Renal cortex interstitium (tissue), 11 donors: ENCODE measurements around the gene TMCO1. TPM values are rescaled to one million over a fixed set of nuclear protein-coding genes. Genes with fewer than 3 reads are reported as not detected.
"Not testable (repeated sequence)": the region's sequence is repeated elsewhere in the genome, so short reads cannot be mapped to it uniquely, and the experiment has no call there.

Experiments
- DNase-seq, 11 donors: peaks; one replicate each; pipeline ENCODE4 v3.0.0-alpha.2; 2013; ENCODE audit warnings: low read depth in 9 of 11, low spot score in 4 of 11; ENCODE audit errors: extremely low read depth in 1 of 11
- polyA plus RNA-seq, 3 donors: library from polyadenylated mRNA; unstranded; fragments of 120-200 nt; gene quantifications; one replicate each; pipeline ENCODE4 v1.2.1, GENCODE V29; 2013; ENCODE audit not compliant: insufficient read length in 3 of 3

TMCO1 gene
- polyA plus RNA-seq, 3 donors, result 151 to 180 (median 168) TPM

DNA sequence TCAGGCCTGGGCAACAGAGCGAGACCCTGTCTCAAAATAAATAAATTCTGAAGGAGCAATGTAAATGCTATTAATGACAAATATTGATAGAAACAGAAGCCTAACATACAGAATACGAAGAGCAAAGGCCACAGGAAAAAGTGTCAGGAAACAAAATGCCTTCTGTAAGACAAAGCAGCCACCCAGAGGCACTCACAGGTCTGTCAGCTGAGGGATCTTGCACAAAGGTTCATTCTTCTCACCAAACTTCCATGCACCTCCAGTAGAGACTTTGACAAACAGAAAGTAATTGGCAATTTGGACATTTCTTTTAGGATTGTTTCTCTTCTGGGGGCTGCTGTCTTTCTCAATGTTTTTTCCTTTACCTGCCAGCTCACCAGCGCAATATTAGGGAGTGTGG, 69.1 kb downstream of the TMCO1 start:
- no peak for DNase-seq

DNA sequence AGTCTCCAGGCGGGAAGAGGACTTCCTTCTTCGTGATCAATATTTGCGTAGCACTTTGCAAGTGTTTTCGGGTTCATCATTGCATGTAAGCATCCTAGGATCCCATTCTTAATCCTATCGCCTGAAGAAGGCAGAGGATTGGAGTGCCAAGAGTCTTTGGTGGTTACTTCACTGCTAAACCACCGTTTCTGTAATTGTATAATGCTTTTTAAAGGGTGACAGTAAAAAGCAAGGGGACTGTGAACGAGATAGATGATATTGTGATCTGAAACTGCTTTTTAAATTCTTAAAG, 70.0 kb downstream of the TMCO1 start:
- DNase-seq, result peak in 1 of 11 donors; percentile 41

DNA sequence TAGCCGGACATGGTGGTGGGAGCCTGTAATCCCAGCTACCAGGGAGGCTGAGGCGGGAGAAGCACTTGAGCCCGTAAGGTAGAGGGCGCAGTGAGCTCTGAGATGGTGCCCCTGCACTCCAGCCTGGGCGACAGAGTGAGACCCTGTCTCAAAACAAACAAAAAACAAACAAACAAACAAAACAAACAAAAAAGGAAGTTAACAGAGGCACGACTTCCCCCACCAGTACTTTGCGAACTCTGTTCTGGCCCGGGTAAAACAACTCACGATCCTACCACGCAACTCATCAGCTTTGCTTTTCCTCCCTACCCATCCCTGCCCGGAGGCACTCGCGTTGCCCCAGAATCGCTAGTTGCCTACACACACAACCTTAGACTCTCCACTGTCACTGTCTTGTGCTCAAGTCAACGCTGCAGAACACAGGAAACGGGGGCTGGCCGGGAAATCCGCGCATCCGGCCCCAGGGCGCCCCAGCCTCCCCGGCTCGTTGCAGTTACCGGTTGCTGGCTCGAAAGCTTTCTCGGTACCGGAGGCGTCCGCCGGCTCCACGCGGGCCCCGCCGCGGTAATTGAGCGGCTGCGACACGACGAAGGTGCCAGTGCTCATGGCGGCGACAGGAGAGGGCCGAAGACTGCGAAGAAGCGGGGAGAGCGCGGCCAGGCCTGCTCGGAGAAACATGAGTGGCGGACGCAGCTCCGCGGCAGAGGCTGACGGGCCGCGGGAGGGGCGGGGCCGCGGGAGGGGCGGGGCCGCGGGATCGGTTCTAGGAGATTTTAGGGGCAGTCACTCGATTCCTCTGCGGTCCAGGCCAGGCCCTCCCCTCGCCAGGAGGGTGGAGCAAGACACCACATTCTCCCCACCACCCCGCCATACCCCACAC, 70.5 kb downstream of the TMCO1 start, which contains the start of gene ALDH9A1:
Gene ALDH9A1, minus strand, starts transcription at position 682 of the 880 bp plus-strand sequence. Its CDS starts 4 bp downstream, at position 678.
- peak; percentile 48 to 83 (median 67) for DNase-seq

DNA sequence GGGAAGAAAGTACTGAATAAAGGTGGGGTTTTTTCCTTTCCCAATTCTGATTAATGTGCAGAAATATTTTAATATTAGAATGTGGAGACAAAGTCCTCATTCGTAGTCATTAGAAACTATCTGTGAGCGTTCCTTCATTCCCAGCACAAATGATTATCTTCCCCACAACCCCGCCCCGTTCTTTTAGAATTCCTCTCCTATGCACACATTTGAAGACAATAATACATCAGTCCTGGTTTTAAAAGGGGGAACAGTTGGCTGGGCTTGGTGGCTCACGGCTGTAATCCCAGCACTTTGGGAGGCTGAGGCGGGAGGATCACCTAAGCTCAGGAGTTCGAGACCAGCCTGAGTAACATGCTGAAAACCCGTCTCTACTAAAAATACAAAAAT, 71.2 kb downstream of the TMCO1 start:
- DNase-seq, result no peak

DNA sequence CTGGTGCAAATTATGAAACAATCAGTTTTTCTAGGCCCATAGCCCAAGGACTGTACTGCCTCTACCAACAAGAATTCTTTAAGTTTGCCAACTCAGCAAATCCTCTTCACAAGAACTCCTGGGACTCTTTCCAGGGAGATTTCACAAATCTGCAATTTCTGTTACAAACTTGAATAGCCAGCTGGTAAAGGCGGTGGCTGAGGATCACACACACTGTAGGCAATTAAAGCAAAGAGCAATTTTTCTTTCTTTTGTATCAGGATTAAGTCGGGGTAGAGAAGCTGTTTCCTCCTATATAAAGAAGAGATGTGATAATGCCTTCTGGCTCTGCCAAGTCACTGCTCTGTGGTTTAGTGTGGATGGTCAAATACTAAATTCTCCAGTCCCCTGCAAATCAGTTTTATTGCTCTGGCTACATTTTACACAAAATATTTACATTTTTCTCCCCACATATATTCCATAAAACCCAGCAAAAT, 72.0 kb downstream of the TMCO1 start:
- DNase-seq, result peak in 1 of 11 donors; percentile 9

DNA sequence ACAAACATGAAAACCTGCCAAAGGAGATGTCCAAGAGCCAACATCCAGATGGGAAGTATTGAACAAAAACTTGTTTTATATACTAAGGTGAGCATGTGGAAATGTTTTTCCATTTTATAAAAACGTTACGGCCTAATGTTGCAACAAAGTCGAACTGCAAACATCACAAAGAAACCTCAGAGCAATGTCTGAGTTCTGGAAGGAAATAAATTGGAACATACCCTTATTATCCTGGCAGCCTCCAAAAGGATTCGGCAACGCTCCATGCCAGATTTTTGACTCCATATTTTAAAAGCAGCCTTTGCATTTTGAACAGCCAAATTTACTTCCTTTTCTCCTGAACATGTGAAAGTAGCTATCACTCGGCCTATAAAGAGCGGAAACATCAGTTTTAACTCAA, 73.6 kb downstream of the TMCO1 start:
- no peak for DNase-seq

DNA sequence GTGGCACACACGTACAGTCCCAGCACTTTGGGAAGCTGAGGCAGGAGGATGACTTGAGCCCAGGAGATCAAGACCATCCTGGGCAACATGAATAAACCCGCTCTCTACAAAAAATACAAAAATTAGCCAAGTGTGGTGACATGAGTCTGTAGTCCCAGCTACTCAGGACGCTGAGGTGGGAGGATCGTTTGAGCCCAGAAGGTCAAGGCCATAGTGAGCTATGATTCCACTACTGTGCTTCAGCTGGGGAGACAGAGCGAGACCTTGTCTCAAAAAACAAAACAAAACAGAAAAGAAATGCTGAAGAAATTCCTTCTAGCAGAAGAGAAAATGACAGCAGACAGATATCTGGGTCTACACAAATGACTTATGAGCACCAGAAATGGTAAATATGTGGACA, 80.6 kb downstream of the TMCO1 start:
- DNase-seq, result no peak

DNA sequence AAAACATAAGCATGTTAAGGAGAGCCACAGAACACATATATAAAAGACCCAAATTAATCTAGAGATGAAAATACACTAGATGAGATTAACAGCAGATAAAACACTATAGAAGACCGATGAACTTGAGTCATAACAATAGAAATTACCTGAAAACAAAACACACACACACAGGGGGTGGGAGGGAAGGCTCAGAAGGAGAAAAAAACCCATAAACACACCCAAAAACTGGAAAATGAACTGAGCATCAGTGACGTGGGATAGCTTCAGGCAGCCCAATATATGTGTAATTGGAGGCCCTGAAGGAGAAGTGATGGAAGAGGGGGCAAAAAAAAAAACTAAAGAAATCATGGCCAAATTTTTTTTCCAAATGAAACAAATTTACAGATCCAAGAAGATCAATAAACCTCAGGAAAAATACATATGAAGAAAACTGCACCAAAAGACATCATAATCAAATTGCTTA, 81.7 kb downstream of the TMCO1 start:
- no peak for DNase-seq

DNA sequence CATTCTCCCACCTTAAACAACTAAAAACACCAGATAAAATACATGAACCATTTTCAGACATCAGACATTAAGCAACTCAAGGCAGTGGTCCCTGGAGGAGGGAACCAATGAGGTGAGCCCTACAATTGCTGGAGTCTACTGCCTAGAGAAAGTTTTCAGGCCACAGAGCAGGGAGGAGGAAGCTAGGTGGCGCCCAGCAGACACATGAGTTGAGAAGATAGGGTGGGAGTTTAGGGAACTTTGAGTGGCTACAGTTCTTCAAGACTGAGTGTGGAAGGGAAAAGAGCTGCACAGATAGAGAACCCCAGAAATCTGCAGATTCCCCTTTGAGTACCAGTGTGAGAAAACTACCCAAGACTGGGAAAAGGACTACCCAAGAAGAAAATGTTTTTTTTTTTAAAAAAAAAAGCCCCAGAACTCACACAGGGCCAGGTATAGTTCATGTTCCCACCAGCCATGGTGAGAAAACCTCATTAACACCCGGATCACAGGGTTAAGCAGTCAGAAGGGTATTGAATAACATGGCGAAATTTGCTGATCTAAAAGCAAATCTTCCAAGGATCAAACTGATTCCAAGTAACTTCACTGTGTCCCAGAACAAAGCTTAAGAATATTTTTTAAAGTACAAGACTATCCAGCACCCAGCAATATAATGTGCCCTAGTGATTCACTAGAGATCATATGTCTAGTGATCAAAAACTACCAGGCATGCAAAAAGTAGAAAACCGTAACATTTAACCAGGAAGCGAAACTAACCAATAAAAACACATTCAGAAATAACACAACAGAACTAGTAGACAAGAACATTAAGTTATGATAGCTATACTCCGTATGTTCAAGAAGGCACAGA, 82.3 kb downstream of the TMCO1 start:
- no peak for DNase-seq

DNA sequence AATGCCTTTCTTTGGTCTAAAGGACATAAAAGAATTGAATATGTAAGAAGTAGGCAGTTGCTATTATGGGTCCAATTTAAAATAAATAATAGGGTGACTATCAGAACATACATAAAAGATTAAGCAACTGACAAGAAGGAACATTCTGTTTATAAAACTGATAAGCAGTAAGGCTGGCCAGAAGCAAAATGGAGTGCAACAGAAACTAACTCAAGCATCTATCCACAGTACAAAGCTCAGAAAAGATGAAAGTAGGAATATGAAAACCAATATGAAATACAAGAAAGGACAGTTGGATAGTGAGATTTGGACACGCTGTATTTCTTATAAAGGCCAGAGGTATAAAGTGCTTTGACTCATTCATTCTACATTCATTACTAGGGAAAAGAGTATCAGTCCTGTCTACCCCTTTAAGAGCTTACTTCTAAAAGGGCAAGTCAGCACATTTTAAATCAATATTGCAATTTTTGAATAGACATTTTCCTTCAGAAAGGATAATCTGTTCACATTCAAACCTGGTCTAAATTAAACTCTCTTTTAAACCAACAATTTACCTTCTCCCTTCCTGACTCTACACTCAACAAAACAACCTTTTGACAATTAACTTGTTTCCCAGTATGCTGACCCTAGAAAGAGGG, 84.7 kb downstream of the TMCO1 start:
- DNase-seq, result no peak

DNA sequence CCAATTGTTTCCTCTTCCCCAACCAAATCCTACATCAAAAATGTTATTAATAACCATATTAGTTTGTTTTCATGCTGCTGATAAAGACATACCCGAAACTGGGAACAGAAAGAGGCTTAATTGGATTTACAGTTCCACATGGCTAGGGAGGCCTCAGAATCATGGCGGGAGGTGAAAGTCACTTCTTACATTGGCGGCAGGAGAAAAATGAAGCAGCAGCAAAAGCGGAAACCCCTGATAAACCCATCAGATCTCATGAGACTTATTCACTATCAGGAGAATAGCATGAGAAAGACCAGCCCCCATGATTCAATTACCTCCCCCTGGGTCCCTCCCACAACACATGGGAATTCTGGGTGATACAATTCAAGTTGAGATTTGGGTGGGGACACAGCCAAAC, 87.9 kb downstream of the TMCO1 start:
- DNase-seq, result not testable (repeated sequence)

DNA sequence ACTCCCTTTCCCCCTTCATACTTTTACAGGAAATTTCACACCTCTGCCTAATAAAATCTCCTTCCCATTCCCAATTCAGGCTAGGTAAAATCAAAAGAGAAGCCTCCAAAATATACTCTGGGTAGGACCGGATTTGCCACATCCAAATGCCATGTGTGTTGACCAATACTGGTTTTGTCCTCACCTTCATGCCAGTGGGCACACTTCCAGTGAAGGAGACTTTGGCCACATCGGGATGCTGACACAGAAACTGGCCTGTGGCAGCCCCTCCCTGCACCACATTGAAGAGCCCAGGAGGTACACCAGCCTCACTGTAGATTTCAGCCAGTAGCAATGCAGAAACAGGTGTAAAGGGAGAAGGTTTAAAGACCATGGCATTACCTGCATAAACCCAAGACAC, 88.4 kb downstream of the TMCO1 start:
- no peak for DNase-seq

DNA sequence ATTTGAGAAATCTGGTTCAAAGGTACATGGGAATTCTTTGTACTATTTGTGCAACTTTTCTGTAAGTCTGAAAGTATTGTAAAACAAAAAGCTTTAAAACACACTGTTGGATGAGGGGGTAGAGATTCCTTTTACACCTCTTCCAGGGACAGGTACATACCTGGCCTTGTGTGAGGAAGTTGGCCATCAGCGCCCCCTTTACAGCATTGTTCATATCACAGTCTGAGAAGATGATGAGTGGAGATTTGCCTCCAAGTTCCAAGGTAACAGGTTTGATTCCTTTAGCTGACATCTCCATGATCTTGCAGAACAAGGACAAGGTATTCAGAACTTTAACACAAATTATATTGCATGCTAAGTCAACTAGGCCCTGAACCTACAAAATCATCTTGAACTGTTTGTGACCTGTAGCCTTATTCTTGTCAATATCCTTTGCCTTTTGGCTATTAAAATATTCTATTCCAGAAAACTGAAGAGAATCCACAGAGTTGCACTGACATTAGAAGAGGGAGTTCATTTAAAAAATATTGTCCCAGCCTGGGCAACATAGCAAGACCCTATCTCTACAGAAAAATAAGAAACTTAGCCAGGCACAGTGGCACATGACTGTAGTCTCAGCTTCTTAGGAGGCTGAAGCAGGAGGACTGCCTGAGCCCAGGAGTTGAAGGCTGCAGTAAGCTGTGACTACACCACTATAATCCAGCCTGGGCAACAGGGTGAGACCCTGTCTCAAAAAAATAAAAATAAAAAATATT, 89.2 kb downstream of the TMCO1 start:
- no peak for DNase-seq

DNA sequence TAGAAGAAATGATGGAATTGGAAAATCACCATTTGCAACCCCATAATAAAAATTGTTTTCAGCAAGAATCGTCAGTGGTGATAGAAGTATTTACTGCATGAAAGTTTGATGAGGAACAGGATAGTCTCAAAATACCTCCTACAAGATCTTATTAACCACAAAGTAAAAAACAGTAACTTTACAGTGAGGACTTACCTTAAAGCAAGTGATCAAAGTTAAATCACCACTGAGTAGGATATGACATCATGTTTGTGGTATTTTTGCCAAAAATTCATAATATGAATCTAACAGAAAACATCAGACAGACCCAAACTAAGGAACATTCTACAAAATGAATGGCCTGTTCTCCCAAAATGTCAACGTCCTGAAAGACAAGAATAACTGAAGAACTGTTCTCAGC, 90.2 kb downstream of the TMCO1 start:
- no peak for DNase-seq

Other genes with a start within 250 kb of the TMCO1 start
- not detected for gene LRRC52, start 224.9 kb downstream of the TMCO1 start, polyA plus RNA-seq
- 100 to 1,000 TPM; 196 to 221 (median 202) TPM for gene MGST3, start 137.6 kb downstream of the TMCO1 start, polyA plus RNA-seq
- gene ALDH9A1, start 70.3 kb downstream of the TMCO1 start, polyA plus RNA-seq, result 100 to 1,000 TPM in 2 of 3 donors, 10 to 100 TPM in 1; 93.0 to 131 (median 115) TPM
- gene UCK2, start 58.7 kb upstream of the TMCO1 start, polyA plus RNA-seq, result 10 to 100 TPM; 21.1 to 24.7 (median 24.1) TPM